ENCODE results near the gene TMEM14A.
A peak's percentile ranks its signal among the peaks of the same experiment; 100 is the strongest.

TMEM14A gene

GRCh38 chr6:52661551-52661950 lies 9.4 kb upstream of the TMEM14A start:
- DNase-seq, result no peak

GRCh38 chr6:52662031-52662430 lies 8.9 kb upstream of the TMEM14A start:
- DNase-seq, result no peak

GRCh38 chr6:52663120-52663935 lies 7.6 kb upstream of the TMEM14A start:
- peak; percentile 68 to 79 for DNase-seq

GRCh38 chr6:52663936-52664185 lies 7.1 kb upstream of the TMEM14A start:
- DNase-seq, result no peak

GRCh38 chr6:52664186-52664990 lies 6.5 kb upstream of the TMEM14A start:
- DNase-seq, result peak; percentile 86 to 92

GRCh38 chr6:52664991-52665686 lies 5.8 kb upstream of the TMEM14A start:
- DNase-seq, result no peak

- DNase-seq, result no peak
Measured at GRCh38 chr6:52666071-52666470, 4.8 kb upstream of the TMEM14A start.

GRCh38 chr6:52666523-52666922 lies 4.4 kb upstream of the TMEM14A start:
- DNase-seq, result no peak

- peak in 1 of 2 donors; percentile 35 for DNase-seq
Measured at GRCh38 chr6:52667572-52667971, 3.3 kb upstream of the TMEM14A start.

- DNase-seq, result no peak
Measured at GRCh38 chr6:52671676-52672075, 763 bp downstream of the TMEM14A start.

GRCh38 chr6:52672412-52673025 lies 1.6 kb downstream of the TMEM14A start:
- DNase-seq, result no peak

GRCh38 chr6:52674666-52675065 lies 3.8 kb downstream of the TMEM14A start:
- peak in 1 of 2 donors; percentile 39 for DNase-seq

GRCh38 chr6:52675372-52675771 lies 4.5 kb downstream of the TMEM14A start:
- DNase-seq, result no peak

GRCh38 chr6:52676631-52677030 lies 5.7 kb downstream of the TMEM14A start:
- DNase-seq, result peak; percentile 46 to 51

- no peak for DNase-seq
Measured at GRCh38 chr6:52681416-52681815, 10.5 kb downstream of the TMEM14A start.

GRCh38 chr6:52686878-52687699 lies 16.2 kb downstream of the TMEM14A start:
- DNase-seq, result no peak

GRCh38 chr6:52689857-52690256 lies 18.9 kb downstream of the TMEM14A start:
- no peak for DNase-seq

GRCh38 chr6:52691718-52692117 lies 20.8 kb downstream of the TMEM14A start:
- no peak for DNase-seq

GRCh38 chr6:52693773-52694172 lies 22.9 kb downstream of the TMEM14A start:
- DNase-seq, result no peak

- DNase-seq, result no peak
Measured at GRCh38 chr6:52694404-52694803, 23.5 kb downstream of the TMEM14A start.

- no peak for DNase-seq
Measured at GRCh38 chr6:52696418-52696817, 25.5 kb downstream of the TMEM14A start.

GRCh38 chr6:52697903-52698302 lies 27.0 kb downstream of the TMEM14A start:
- DNase-seq, result no peak

All from inflammatory macrophage (primary cell).